Spleen (tissue), 7 donors: Measurements from ENCODE around the gene MAU2.

ENCODE experiments used
- CTCF ChIP-seq, 11 experiments: fragments of 200-600 bp in 7 of 11; fragments of 450-650 bp in 4 of 11; sonication (generic) in 4 of 11; IDR thresholded peaks in 8 of 11; conservative IDR thresholded peaks in 3 of 11; 1 replicate in 7 of 11; 2 replicates in 4 of 11; pipeline versions ENCODE4 v1.4.0 to v1.8.0; 2016 to 2021; ENCODE audit warnings: antibody characterized with exemption in 11 of 11, inconsistent platforms in 4 of 11, mild to moderate bottlenecking in 1 of 11
- POLR2AphosphoS5 ChIP-seq, 3 donors: sonication (generic); formaldehyde crosslinking; IDR thresholded peaks; one replicate each; pipeline ENCODE4 v1.5.1; 2017; ENCODE audit warnings: antibody characterized with exemption in 3 of 3
- donor health status: DM: no; HTN: no; CAD: no; lungs with moderate emphysema.
- donor health status: DM: no; HTN: no; CAD: no.
- donor health status: DM: no; HTN: no; CAD: no.

GRCh38 chr19:19362075-19362474, 41.4 kb downstream of the MAU2 start:
- TF ChIP-seq CTCF (IDR thresholded peaks at IDR 0.05 in 8 of 11, conservative IDR thresholded peaks at IDR 0.05 in 3 of 11), result no peak
- peak in 1 of 3 donors; percentile 20 for TF ChIP-seq POLR2AphosphoS5 (IDR thresholded peaks at IDR 0.05)
